ENCODE measurements around the gene ERV3-1. TPM values are rescaled to one million over a fixed set of nuclear protein-coding genes. Genes with fewer than 3 reads are reported as not detected.
A peak's percentile ranks its signal among the peaks of the same experiment; 100 is the strongest.
"Not testable (repeated sequence)": the region's sequence is repeated elsewhere in the genome, so short reads cannot be mapped to it uniquely, and the experiment has no call there.

The ERV3-1 gene
- total RNA-seq, 2 experiments from 2014 or later, result 12.5 to 14.8 TPM

DNA sequence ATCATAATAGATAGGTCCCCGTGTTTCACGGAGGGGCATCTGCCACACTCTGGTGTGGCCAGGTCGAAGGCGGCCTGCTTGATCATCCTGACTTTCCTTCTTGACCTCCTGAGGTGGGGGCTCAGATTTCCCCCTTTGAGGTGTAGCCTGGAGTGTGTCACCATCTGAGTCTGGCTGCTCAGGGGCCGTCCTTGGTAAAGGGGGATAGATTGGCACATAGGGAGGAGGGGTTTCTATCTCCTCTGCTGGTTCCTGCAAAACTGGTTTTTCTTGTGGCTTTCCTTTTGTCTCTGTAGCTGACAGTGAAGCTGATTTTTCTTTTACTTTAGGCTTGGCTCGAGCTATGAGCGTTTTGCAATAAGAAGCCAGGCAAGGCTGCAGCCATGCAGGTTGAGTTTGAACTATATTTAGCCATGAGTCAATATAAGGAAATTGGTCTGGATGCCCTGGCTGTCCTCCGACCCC is 8.5 kb downstream of the ERV3-1 start:
- ATAC-seq (no peak), DNase-seq (no peak)
- Mint-ChIP-seq H3K27me3 (ENCODE audit: low read depth) (no peaks in the 10 kb centered on the region), H3K27ac (no peak overlapping the region), H3K36me3 (ENCODE audit: low read depth) (peaks cover 67% of the 10 kb centered on the region), H3K4me1 (ENCODE audit: low read depth) (peaks cover 1% of the 10 kb centered on the region), H3K9me3 (ENCODE audit: insufficient read depth) (peaks cover 55% of the 10 kb centered on the region), H3K4me3 (no peak overlapping the region)
- POLR2A ChIA-PET, result no interaction called here
- CTCF ChIA-PET, result no interaction called here

DNA sequence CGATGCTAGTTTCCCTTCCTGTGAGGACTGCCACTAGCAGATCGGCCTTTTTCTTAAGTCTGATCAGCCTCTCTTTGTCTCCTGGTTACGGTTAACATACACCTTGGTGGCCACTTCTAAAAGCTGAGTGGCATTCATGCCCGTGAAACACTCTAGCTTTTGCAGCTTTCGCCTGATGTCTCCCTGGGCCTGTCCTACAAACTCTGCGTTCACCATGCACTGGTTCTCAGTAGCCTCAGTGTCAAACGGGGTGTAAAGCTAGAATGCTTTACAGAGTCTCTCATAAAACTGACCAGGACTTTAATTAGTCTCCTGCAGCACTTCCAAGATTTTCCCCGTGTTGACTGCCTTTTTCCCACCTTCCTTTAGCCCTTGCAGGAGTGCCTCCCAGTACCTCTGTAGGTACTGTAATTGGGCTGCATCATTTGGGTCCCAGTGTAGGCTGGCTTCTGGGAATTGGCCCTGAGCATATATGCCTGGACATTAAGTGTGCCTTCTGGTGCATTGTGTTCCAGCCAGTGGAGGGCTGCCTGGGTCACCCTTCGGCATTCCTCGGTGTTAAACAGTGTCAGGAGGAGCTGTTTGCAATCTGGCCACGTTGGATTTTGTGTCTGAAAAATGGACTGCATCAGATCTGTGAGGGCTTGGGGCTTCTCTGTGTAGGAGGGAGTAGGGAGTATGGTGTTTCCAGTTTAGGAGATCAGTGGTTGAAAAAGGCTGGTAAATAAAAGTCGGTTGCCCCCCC is 9.2 kb downstream of the ERV3-1 start:
- Mint-ChIP-seq H3K36me3 (ENCODE audit: low read depth) (peaks cover 67% of the 10 kb centered on the region), H3K27me3 (ENCODE audit: low read depth) (no peaks in the 10 kb centered on the region), H3K4me3 (no peak overlapping the region), H3K4me1 (ENCODE audit: low read depth) (peaks cover 1% of the 10 kb centered on the region), H3K9me3 (ENCODE audit: insufficient read depth) (peaks cover 56% of the 10 kb centered on the region), H3K27ac (no peak overlapping the region)
- CTCF ChIA-PET, result no interaction called here
- POLR2A ChIA-PET, result no interaction called here
- ATAC-seq (no peak), DNase-seq (no peak)

DNA sequence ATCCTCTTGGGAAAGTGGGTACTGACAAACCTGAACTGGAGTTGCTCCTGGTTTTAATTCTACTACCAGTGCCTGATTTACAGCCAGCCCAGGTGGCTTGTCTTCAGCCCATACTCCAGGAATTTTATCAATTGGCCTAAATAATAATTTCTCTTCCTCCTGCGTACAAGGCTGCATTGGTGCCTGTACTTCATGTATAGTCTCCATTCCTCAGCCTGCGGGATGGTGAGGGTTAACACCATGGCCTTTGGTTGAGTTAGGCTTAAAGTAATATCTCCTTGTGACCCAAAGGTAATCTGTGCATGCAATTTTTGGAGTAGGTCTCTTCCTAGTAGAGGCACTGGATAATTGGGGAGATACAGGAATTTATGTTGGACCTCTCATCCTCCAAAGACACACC is 10.2 kb downstream of the ERV3-1 start:
- no peak for DNase-seq
- Mint-ChIP-seq H3K36me3 (ENCODE audit: low read depth) (peaks cover 68% of the 10 kb centered on the region), H3K4me3 (no peak overlapping the region), H3K27ac (no peak overlapping the region), H3K9me3 (ENCODE audit: insufficient read depth) (peaks cover 62% of the 10 kb centered on the region), H3K4me1 (ENCODE audit: low read depth) (peaks cover 1% of the 10 kb centered on the region), H3K27me3 (ENCODE audit: low read depth) (no peaks in the 10 kb centered on the region)
- no peak for ATAC-seq
- ChIA-PET CTCF (no interaction called here), POLR2A (no interaction called here)

DNA sequence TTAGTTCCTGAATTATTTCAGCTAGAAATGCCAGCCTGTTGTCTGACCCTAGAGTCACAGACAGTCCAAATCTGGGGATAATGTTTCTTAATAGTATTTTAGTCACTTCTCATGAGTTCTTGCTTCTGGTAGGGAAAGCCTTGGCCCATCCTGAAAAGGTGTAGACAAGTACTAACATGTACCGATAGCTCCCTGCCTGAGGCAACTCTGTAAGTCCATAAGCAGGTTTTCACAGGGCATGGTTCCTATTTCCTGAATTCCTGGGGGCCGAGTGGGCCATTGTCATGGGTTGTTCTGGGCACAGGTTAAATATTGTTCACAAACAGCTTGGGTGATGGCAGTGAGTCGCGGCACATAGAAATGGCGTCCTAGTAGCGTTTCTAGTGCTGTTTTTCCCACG is 12.6 kb downstream of the ERV3-1 start:
- ATAC-seq (no peak), DNase-seq (no peak)
- POLR2A ChIA-PET, result no interaction called here
- no peak overlapping the region for H3K27ac Mint-ChIP-seq
- peaks cover 57% of the 10 kb centered on the region for H3K9me3 Mint-ChIP-seq (ENCODE audit: insufficient read depth)
- peaks cover 55% of the 10 kb centered on the region for H3K36me3 Mint-ChIP-seq (ENCODE audit: low read depth)
- H3K27me3 Mint-ChIP-seq (ENCODE audit: low read depth), result no peaks in the 10 kb centered on the region
- no peaks in the 10 kb centered on the region for H3K4me1 Mint-ChIP-seq (ENCODE audit: low read depth)
- H3K4me3 Mint-ChIP-seq, result no peak overlapping the region
- CTCF ChIA-PET, result no interaction called here

DNA sequence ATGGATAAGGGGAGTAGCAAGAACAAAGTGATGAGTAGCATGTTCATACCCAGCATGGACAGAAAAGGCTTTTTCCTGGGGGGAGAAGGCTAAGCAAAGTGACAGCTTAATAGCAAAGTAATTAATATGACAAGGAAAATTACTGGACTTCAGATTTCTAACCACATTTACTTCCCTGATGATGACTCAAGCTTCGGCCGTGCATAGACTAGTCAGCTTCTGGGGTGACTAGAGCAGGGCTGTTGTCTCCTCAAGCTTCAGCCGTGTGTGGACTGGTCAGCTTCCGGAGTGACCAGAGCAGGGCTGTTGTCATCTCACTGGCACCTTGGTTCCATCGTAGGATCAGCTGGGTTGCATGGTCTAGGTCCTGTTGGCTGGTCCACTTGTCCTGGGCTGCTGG is 13.5 kb downstream of the ERV3-1 start:
- no peaks in the 10 kb centered on the region for H3K4me1 Mint-ChIP-seq (ENCODE audit: low read depth)
- no peak for DNase-seq
- POLR2A ChIA-PET, result no interaction called here
- peaks cover 55% of the 10 kb centered on the region for H3K36me3 Mint-ChIP-seq (ENCODE audit: low read depth)
- H3K27ac Mint-ChIP-seq, result no peak overlapping the region
- H3K9me3 Mint-ChIP-seq (ENCODE audit: insufficient read depth), result peaks cover 55% of the 10 kb centered on the region
- CTCF ChIA-PET, result no interaction called here
- H3K4me3 Mint-ChIP-seq, result no peak overlapping the region
- no peaks in the 10 kb centered on the region for H3K27me3 Mint-ChIP-seq (ENCODE audit: low read depth)
- no peak for ATAC-seq

DNA sequence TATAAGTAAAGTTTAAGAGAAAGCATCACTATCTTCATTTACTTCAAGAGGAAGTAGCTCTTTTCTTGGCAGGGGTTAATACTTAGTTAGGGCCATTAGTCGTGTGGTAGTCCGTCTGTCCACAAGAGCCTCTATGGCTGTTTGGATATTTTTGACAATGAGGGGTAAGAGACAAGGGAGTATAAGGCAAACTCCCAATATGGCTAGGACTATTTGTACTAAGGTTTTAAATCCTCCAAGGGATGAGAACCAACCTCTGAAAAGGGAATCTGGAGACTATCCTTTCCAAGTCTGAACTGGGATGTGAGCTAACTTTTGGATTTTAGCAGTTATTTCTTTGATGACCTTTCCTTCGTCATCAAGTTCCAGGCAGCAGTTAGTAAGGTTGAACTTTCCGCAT is 15.6 kb downstream of the ERV3-1 start, which contains the start of gene ZNF117:
ZNF117 (minus strand) TSS at position 101 of the 400 bp plus-strand sequence.
- ATAC-seq, result no peak
- peaks cover 58% of the 10 kb centered on the region for H3K9me3 Mint-ChIP-seq (ENCODE audit: insufficient read depth)
- H3K4me1 Mint-ChIP-seq (ENCODE audit: low read depth), result no peaks in the 10 kb centered on the region
- H3K36me3 Mint-ChIP-seq (ENCODE audit: low read depth), result peaks cover 62% of the 10 kb centered on the region
- POLR2A ChIA-PET, result no interaction called here
- no peak within 1 kb of the TSS for H3K27ac Mint-ChIP-seq
- H3K27me3 Mint-ChIP-seq (ENCODE audit: low read depth), result no peaks in the 10 kb centered on the region
- CTCF ChIA-PET, result no interaction called here
- H3K4me3 Mint-ChIP-seq, result no peak within 1 kb of the TSS
- DNase-seq, result no peak

DNA sequence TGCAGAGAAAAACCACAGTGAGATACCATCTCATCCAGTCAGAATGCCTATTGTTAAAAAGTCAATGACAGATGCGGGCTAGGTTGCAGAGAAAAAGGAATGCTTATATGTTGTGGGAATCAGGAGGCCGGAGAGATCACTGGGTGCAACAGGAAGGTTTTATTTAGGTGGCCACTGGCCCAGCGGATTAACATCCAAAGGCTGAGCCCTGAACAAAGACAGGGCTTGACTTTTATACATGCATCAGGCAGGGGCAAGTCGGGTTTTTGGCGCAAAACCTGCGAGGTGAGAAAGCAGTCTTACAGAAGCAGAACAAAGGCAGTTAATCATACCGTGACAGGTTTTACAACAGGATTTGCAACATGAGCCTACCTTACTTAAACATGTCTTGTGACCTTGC is 16.3 kb downstream of the ERV3-1 start:
- H3K9me3 Mint-ChIP-seq (ENCODE audit: insufficient read depth), result peaks cover 59% of the 10 kb centered on the region
- ChIA-PET CTCF (no interaction called here), POLR2A (no interaction called here)
- no peaks in the 10 kb centered on the region for H3K27me3 Mint-ChIP-seq (ENCODE audit: low read depth)
- DNase-seq (no peak), ATAC-seq (no peak)
- no peaks in the 10 kb centered on the region for H3K4me1 Mint-ChIP-seq (ENCODE audit: low read depth)
- H3K4me3 Mint-ChIP-seq, result no peak overlapping the region
- H3K27ac Mint-ChIP-seq, result no peak overlapping the region
- peaks cover 65% of the 10 kb centered on the region for H3K36me3 Mint-ChIP-seq (ENCODE audit: low read depth)

DNA sequence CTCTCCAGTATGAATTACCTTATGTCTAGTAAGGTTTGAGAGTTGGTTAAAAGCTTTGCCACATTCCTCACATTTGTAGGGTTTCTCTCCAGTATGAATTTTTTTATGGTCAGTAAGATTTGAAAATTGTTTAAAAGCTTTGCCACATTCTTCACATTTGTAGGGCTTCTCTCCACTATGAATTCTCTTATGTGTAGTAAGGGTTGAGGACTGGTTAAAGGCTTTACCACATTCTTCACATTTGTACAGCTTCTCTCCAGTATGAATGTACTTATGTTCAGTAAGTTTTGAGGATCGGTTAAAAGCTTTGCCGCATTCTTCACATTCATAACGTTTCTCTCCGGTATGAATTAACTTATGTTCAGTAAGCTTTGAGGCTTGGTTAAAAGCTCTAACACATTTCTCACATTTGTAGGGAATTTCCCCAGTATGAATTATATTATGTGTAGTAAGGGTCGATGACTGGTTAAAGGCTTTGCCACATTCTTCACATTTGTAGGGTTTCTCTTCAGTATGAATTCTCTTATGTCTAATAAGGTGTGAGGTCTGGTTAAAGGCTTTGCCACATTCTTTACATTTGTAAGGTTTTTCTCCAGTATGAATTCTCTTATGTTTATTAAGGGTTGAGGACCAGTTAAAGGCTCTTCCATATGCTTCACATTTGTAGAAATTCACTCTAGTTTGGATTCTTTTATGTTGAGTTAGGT is 27.8 kb downstream of the ERV3-1 start:
- ATAC-seq (no peak), DNase-seq (no peak)
- Mint-ChIP-seq H3K4me1 (ENCODE audit: low read depth) (peaks cover 1% of the 10 kb centered on the region), H3K27ac (no peak overlapping the region), H3K27me3 (ENCODE audit: low read depth) (no peaks in the 10 kb centered on the region), H3K36me3 (ENCODE audit: low read depth) (peaks cover 52% of the 10 kb centered on the region), H3K9me3 (ENCODE audit: insufficient read depth) (peaks cover 74% of the 10 kb centered on the region), H3K4me3 (no peak overlapping the region)
- ChIA-PET POLR2A (no interaction called here), CTCF (no interaction called here)

DNA sequence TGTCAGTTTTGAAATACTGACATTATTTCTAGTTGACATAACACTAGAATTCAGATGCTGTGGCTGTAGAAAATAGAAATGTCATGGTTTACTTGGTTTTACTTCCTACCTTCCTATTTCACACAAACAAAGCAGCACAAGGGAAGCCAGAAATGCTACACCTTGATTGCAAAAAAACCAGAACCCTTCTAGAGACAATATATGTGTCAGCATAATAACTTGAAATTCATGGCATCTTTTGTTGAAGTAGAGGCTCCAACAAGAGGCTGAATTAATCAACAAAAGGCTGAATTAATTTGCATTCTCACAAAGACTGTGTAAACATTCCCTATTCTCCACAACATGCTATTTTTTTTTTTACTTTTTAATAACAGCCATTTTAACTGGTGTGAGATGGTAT is 40.9 kb downstream of the ERV3-1 start:
- Mint-ChIP-seq H3K4me1 (ENCODE audit: low read depth) (no peaks in the 10 kb centered on the region), H3K9me3 (ENCODE audit: insufficient read depth) (peaks cover 30% of the 10 kb centered on the region), H3K4me3 (no peak overlapping the region), H3K27ac (no peak overlapping the region), H3K36me3 (ENCODE audit: low read depth) (no peaks in the 10 kb centered on the region), H3K27me3 (ENCODE audit: low read depth) (no peaks in the 10 kb centered on the region)
- ATAC-seq, result no peak
- CTCF ChIA-PET, result no interaction called here
- POLR2A ChIA-PET, result no interaction called here
- DNase-seq, result no peak

DNA sequence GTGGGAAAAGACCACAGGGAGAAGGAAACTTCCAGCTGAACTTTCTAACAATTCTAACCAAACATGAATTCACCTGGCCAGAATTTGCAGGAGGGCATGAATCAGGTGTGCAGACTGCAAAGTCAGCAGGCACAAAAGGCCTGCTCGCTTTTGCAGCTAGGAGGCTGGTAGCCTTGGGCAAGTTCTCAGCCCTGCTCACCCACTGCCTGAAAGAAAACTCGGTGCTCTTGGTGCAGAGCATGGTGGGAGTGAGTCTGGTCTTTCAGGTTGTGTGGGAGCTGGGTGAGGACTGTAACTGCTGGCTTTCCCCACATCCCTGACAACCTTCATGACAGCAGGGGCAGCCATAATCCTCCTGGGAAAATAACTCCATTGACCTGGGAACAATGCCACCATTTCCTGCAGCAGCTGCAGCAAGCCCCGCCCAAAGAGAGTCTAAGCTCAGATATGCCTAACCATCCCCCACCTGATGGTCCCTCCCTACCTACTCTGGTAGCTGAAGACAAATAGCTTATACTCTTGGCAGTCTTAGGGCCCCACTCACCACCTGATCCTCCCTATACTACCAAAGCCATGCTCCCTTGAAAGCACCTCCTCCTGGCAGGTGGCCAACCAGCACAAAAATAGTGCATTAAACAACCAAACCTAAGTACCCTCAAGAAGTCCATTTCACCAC is 47.3 kb downstream of the ERV3-1 start:
- POLR2A ChIA-PET, result no interaction called here
- Mint-ChIP-seq H3K36me3 (ENCODE audit: low read depth) (no peaks in the 10 kb centered on the region), H3K4me1 (ENCODE audit: low read depth) (no peaks in the 10 kb centered on the region), H3K9me3 (ENCODE audit: insufficient read depth) (peaks cover 7% of the 10 kb centered on the region), H3K4me3 (no peak overlapping the region), H3K27ac (no peak overlapping the region), H3K27me3 (ENCODE audit: low read depth) (peaks cover 2% of the 10 kb centered on the region)
- DNase-seq (no peak), ATAC-seq (no peak)
- CTCF ChIA-PET, result interaction anchor here (1.1 kb wide), 1 partner anchor 8 kb away, joined by 3 read pairs; no protein-coding TSS in a partner anchor

DNA sequence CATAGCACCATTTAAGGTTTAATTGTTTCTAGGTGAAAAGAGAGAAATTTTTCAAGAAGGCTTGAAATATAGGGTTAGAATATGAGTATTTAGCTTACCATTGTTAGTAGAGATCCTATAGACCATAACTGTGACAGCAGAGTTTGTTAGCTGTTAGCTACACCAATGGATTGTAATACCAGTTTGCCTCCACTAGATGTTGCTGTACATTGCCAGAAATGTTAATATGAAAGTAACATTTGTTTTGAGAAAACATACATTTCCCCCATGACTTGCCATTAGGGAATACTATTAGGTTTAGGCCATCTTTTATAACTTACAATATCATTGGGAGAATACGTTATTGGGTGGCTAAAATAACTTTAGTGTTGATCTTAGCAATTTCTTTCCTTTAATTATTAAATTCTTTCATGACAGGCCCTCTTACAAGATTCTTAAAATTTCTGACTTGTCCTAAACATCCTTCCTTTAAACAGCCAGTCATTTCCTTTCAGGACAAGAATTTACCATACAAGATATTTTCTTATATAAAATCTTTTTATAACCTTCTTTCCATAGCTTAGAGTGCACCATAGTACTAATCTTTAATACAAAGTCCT is 55.1 kb downstream of the ERV3-1 start:
- no peaks in the 10 kb centered on the region for H3K9me3 Mint-ChIP-seq (ENCODE audit: insufficient read depth)
- DNase-seq (no peak), ATAC-seq (peak; percentile 33)
- CTCF ChIA-PET, result interaction anchor here (1.4 to 4.5 kb wide), 5 partner anchors 8 to 357 kb away, joined by 3 to 38 read pairs (median 5); no protein-coding TSS in a partner anchor
- no peaks in the 10 kb centered on the region for H3K36me3 Mint-ChIP-seq (ENCODE audit: low read depth)
- peaks cover 2% of the 10 kb centered on the region for H3K4me1 Mint-ChIP-seq (ENCODE audit: low read depth)
- peaks cover 29% of the 10 kb centered on the region for H3K27me3 Mint-ChIP-seq (ENCODE audit: low read depth)
- no peak overlapping the region for H3K27ac Mint-ChIP-seq
- no peak overlapping the region for H3K4me3 Mint-ChIP-seq
- POLR2A ChIA-PET, result no interaction called here

DNA sequence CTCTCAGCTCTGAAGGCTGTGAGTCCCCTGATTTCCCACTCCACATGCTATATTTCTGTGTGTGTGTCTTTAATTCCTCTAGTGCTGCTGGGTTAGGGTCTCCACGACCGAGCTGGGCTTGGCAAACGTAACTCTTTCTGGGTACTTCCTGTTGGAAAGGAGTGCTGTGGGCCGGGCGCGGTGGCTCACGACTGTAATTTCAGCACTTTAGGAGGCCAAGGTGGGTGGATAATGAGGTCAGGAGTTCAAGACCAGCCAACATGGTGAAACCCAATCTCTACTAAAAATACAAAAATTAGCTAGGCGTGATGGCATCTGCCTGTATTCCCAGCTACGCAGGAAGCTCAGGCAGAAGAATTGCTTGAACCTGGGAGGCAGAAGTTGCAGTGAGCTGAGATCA is 55.8 kb downstream of the ERV3-1 start:
- POLR2A ChIA-PET, ATAC-seq: not testable (repeated sequence)
- CTCF ChIA-PET, result interaction anchor here (1.4 to 4.5 kb wide), 5 partner anchors 9 to 358 kb away, joined by 3 to 38 read pairs (median 5); no protein-coding TSS in a partner anchor

More for the DNA sequence above, 55.8 kb downstream of the ERV3-1 start:
- peaks cover 35% of the 10 kb centered on the region for H3K27me3 Mint-ChIP-seq (ENCODE audit: low read depth)
- H3K36me3 Mint-ChIP-seq (ENCODE audit: low read depth); H3K4me3 Mint-ChIP-seq; H3K9me3 Mint-ChIP-seq (ENCODE audit: insufficient read depth); H3K4me1 Mint-ChIP-seq (ENCODE audit: low read depth); H3K27ac Mint-ChIP-seq; DNase-seq: not testable (repeated sequence)
